ENCODE measurements around the gene NDUFB1.
A peak's percentile ranks its signal among the peaks of the same experiment; 100 is the strongest.

The NDUFB1 gene

GRCh38 chr14:92121670-92122350, at the start of gene NDUFB1, which contains the start of gene CPSF2:
TSS of gene NDUFB1 (minus strand) at chr14:92121706. CDS start at chr14:92117637, 4,069 bp downstream.
TSS of gene CPSF2 (plus strand) at chr14:92121969. CDS start at chr14:92130985, 9,016 bp downstream.
- no peaks in the 10 kb centered on the region for H3K27me3 ChIP-seq (ENCODE audit: control insufficient read depth, insufficient read depth, low read length)
- H3K9me3 ChIP-seq (ENCODE audit: control insufficient read depth, low read length): no peaks in the 10 kb centered on the region
- peaks cover 6% of the 10 kb centered on the region for H3K4me1 ChIP-seq (ENCODE audit: control insufficient read depth, insufficient read depth, low read length)
- no peaks in the 10 kb centered on the region for H3K36me3 ChIP-seq (ENCODE audit: control insufficient read depth, insufficient read depth, low read length)
- H3K4me3 ChIP-seq (ENCODE audit: low read length): peak within 1 kb of the TSS; percentile 98
- peak within 1 kb of the TSS; percentile 98 for H3K9ac ChIP-seq (ENCODE audit: low read length)

- no peak overlapping the region for H3K4me3 ChIP-seq (ENCODE audit: low read length)
- H3K27me3 ChIP-seq (ENCODE audit: control insufficient read depth, insufficient read depth, low read length): no peaks in the 10 kb centered on the region
- no peaks in the 10 kb centered on the region for H3K4me1 ChIP-seq (ENCODE audit: control insufficient read depth, insufficient read depth, low read length)
- no peaks in the 10 kb centered on the region for H3K36me3 ChIP-seq (ENCODE audit: control insufficient read depth, insufficient read depth, low read length)
- H3K9ac ChIP-seq (ENCODE audit: low read length): no peak overlapping the region
- H3K9me3 ChIP-seq (ENCODE audit: control insufficient read depth, low read length): peaks cover 6% of the 10 kb centered on the region
Measured at GRCh38 chr14:92164958-92165357, 43.5 kb upstream of the NDUFB1 start.

- H3K9ac ChIP-seq (ENCODE audit: low read length): no peak overlapping the region
- H3K9me3 ChIP-seq (ENCODE audit: control insufficient read depth, low read length): peaks cover 6% of the 10 kb centered on the region
- no peaks in the 10 kb centered on the region for H3K27me3 ChIP-seq (ENCODE audit: control insufficient read depth, insufficient read depth, low read length)
- H3K4me1 ChIP-seq (ENCODE audit: control insufficient read depth, insufficient read depth, low read length): no peaks in the 10 kb centered on the region
- H3K36me3 ChIP-seq (ENCODE audit: control insufficient read depth, insufficient read depth, low read length): peaks cover 6% of the 10 kb centered on the region
- H3K4me3 ChIP-seq (ENCODE audit: low read length): no peak overlapping the region
Measured at GRCh38 chr14:92161521-92161920, 40.0 kb upstream of the NDUFB1 start.

- Histone ChIP-seq H3K9ac (ENCODE audit: low read length) (no peak overlapping the region), H3K9me3 (ENCODE audit: control insufficient read depth, low read length) (peaks cover 6% of the 10 kb centered on the region), H3K4me1 (ENCODE audit: control insufficient read depth, insufficient read depth, low read length) (no peaks in the 10 kb centered on the region), H3K27me3 (ENCODE audit: control insufficient read depth, insufficient read depth, low read length) (no peaks in the 10 kb centered on the region), H3K36me3 (ENCODE audit: control insufficient read depth, insufficient read depth, low read length) (peaks cover 9% of the 10 kb centered on the region), H3K4me3 (ENCODE audit: low read length) (no peak overlapping the region)
Measured at GRCh38 chr14:92160619-92161018, 39.1 kb upstream of the NDUFB1 start.

- no peak overlapping the region for H3K4me3 ChIP-seq (ENCODE audit: low read length)
- peaks cover 12% of the 10 kb centered on the region for H3K36me3 ChIP-seq (ENCODE audit: control insufficient read depth, insufficient read depth, low read length)
- no peak overlapping the region for H3K9ac ChIP-seq (ENCODE audit: low read length)
- no peaks in the 10 kb centered on the region for H3K4me1 ChIP-seq (ENCODE audit: control insufficient read depth, insufficient read depth, low read length)
- H3K27me3 ChIP-seq (ENCODE audit: control insufficient read depth, insufficient read depth, low read length): no peaks in the 10 kb centered on the region
- no peaks in the 10 kb centered on the region for H3K9me3 ChIP-seq (ENCODE audit: control insufficient read depth, low read length)
Measured at GRCh38 chr14:92154283-92154942, 32.9 kb upstream of the NDUFB1 start.

- peaks cover 12% of the 10 kb centered on the region for H3K36me3 ChIP-seq (ENCODE audit: control insufficient read depth, insufficient read depth, low read length)
- H3K9me3 ChIP-seq (ENCODE audit: control insufficient read depth, low read length): no peaks in the 10 kb centered on the region
- H3K4me3 ChIP-seq (ENCODE audit: low read length): no peak overlapping the region
- no peaks in the 10 kb centered on the region for H3K27me3 ChIP-seq (ENCODE audit: control insufficient read depth, insufficient read depth, low read length)
- H3K4me1 ChIP-seq (ENCODE audit: control insufficient read depth, insufficient read depth, low read length): no peaks in the 10 kb centered on the region
- H3K9ac ChIP-seq (ENCODE audit: low read length): no peak overlapping the region
Measured at GRCh38 chr14:92153581-92153980, 32.1 kb upstream of the NDUFB1 start.

- Histone ChIP-seq H3K36me3 (ENCODE audit: control insufficient read depth, insufficient read depth, low read length) (peaks cover 22% of the 10 kb centered on the region), H3K4me3 (ENCODE audit: low read length) (no peak overlapping the region), H3K9ac (ENCODE audit: low read length) (no peak overlapping the region), H3K27me3 (ENCODE audit: control insufficient read depth, insufficient read depth, low read length) (no peaks in the 10 kb centered on the region), H3K4me1 (ENCODE audit: control insufficient read depth, insufficient read depth, low read length) (no peaks in the 10 kb centered on the region), H3K9me3 (ENCODE audit: control insufficient read depth, low read length) (no peaks in the 10 kb centered on the region)
Measured at GRCh38 chr14:92144708-92145107, 23.2 kb upstream of the NDUFB1 start.

- no peaks in the 10 kb centered on the region for H3K27me3 ChIP-seq (ENCODE audit: control insufficient read depth, insufficient read depth, low read length)
- no peak overlapping the region for H3K9ac ChIP-seq (ENCODE audit: low read length)
- H3K4me1 ChIP-seq (ENCODE audit: control insufficient read depth, insufficient read depth, low read length): no peaks in the 10 kb centered on the region
- H3K36me3 ChIP-seq (ENCODE audit: control insufficient read depth, insufficient read depth, low read length): peaks cover 22% of the 10 kb centered on the region
- no peak overlapping the region for H3K4me3 ChIP-seq (ENCODE audit: low read length)
- H3K9me3 ChIP-seq (ENCODE audit: control insufficient read depth, low read length): no peaks in the 10 kb centered on the region
Measured at GRCh38 chr14:92143962-92144361, 22.5 kb upstream of the NDUFB1 start.

GRCh38 chr14:92143309-92143708, 21.8 kb upstream of the NDUFB1 start:
- no peaks in the 10 kb centered on the region for H3K27me3 ChIP-seq (ENCODE audit: control insufficient read depth, insufficient read depth, low read length)
- peaks cover 22% of the 10 kb centered on the region for H3K36me3 ChIP-seq (ENCODE audit: control insufficient read depth, insufficient read depth, low read length)
- no peaks in the 10 kb centered on the region for H3K9me3 ChIP-seq (ENCODE audit: control insufficient read depth, low read length)
- H3K4me3 ChIP-seq (ENCODE audit: low read length): no peak overlapping the region
- H3K9ac ChIP-seq (ENCODE audit: low read length): no peak overlapping the region
- no peaks in the 10 kb centered on the region for H3K4me1 ChIP-seq (ENCODE audit: control insufficient read depth, insufficient read depth, low read length)

GRCh38 chr14:92135269-92135668, 13.8 kb upstream of the NDUFB1 start:
- no peak overlapping the region for H3K9ac ChIP-seq (ENCODE audit: low read length)
- no peak overlapping the region for H3K4me3 ChIP-seq (ENCODE audit: low read length)
- H3K4me1 ChIP-seq (ENCODE audit: control insufficient read depth, insufficient read depth, low read length): no peaks in the 10 kb centered on the region
- no peaks in the 10 kb centered on the region for H3K36me3 ChIP-seq (ENCODE audit: control insufficient read depth, insufficient read depth, low read length)
- no peaks in the 10 kb centered on the region for H3K9me3 ChIP-seq (ENCODE audit: control insufficient read depth, low read length)
- no peaks in the 10 kb centered on the region for H3K27me3 ChIP-seq (ENCODE audit: control insufficient read depth, insufficient read depth, low read length)

GRCh38 chr14:92134456-92134855, 12.9 kb upstream of the NDUFB1 start:
- Histone ChIP-seq H3K4me3 (ENCODE audit: low read length) (no peak overlapping the region), H3K4me1 (ENCODE audit: control insufficient read depth, insufficient read depth, low read length) (no peaks in the 10 kb centered on the region), H3K9me3 (ENCODE audit: control insufficient read depth, low read length) (no peaks in the 10 kb centered on the region), H3K9ac (ENCODE audit: low read length) (no peak overlapping the region), H3K36me3 (ENCODE audit: control insufficient read depth, insufficient read depth, low read length) (no peaks in the 10 kb centered on the region), H3K27me3 (ENCODE audit: control insufficient read depth, insufficient read depth, low read length) (no peaks in the 10 kb centered on the region)

GRCh38 chr14:92122761-92123160, 1.3 kb upstream of the NDUFB1 start:
- no peaks in the 10 kb centered on the region for H3K27me3 ChIP-seq (ENCODE audit: control insufficient read depth, insufficient read depth, low read length)
- H3K9ac ChIP-seq (ENCODE audit: low read length): peak overlapping the region; percentile 98
- peaks cover 6% of the 10 kb centered on the region for H3K4me1 ChIP-seq (ENCODE audit: control insufficient read depth, insufficient read depth, low read length)
- H3K4me3 ChIP-seq (ENCODE audit: low read length): peak overlapping the region; percentile 98
- no peaks in the 10 kb centered on the region for H3K9me3 ChIP-seq (ENCODE audit: control insufficient read depth, low read length)
- no peaks in the 10 kb centered on the region for H3K36me3 ChIP-seq (ENCODE audit: control insufficient read depth, insufficient read depth, low read length)

All from mucosa of stomach (tissue), 1 donor.